Activated CD8-positive, alpha-beta memory T cell treated with anti-CD3 and anti-CD28 coated beads for 4 hours (primary cell): Measurements from ENCODE around the gene AMZ1.

Experiments used
- DNase-seq, 2 donors: peaks; one replicate each; pipeline ENCODE4 v3.0.0-alpha.2; 2020; ENCODE audit warnings: low read depth in 2 of 2

AMZ1 gene

DNA sequence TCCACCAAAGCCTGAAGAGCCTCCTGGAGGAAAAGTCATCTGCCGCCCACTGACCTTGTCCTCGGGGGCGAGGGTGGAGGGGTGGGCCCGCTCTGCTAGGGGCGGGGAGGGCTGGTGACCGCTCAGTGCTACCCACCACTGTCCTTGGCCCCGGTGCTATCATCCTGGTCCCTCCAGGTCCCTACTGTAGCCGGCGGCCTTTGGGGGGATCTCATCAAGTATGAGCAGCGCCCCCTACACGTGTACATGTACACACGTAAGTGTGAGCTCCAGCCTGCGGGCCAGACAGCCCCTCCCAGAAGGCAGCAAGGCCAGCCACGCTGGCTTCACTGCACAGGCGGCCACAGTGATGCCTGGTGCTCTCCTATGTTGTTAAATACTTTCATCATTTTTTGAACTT, 36.7 kb upstream of the AMZ1 start:
- DNase-seq = no peak

DNA sequence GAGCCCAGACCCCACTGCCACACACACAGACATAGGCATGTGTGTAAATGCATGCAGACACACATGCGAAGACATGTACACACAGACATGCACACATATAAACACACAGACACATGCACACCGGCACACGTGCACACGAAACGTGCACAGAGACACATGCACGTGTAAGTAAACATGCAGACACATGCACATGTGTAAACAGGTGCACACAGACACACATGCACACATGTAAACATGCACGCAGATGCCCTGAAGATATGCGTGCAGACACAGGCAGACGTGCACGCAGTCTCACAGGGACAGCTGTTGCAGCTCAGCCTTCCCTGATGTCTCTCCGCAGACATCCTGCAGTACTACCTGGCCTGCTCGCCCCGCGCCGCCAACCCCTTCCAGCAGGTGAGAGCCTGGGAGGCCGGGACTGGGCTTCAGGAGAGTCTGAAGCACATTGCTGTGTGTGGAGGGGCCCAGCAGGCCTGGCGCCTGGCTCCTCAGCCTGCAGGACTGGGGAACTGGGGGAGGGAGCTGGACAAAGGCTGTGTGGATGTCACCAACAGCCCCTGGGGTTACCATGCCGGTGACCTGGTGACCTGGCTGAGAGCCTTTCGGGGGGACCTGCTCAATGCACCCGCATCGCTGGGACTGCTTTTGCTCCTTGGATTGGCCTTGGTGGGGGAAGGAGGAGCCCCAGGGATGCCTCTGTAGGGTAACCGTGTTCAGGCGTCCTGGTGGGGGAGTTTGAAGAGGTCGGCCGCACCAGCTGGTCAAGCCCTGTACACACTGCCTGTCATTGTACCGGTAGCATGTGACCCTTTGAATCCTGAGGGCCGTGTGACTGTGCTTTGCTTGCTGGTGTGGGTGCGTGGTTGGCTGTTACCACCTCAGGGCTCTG, 35.9 kb upstream of the AMZ1 start:
- DNase-seq = no peak

DNA sequence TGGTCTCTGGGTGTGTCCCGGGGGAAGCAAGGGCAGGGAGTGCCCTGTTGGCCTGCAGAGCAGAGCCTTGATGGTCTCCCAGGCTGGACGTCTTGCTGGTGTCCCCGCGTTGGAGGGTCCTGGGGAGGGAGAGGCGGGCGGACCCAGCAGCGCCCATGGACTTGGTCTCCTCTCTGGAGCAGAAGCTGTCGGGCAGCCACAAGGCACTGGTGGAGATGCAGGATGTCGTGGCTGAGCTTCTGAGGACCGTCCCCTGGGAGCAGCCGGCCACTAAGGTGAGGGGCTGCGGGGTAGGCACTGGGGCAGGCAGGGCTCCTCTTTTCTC, 35.3 kb upstream of the AMZ1 start:
- no peak for DNase-seq

DNA sequence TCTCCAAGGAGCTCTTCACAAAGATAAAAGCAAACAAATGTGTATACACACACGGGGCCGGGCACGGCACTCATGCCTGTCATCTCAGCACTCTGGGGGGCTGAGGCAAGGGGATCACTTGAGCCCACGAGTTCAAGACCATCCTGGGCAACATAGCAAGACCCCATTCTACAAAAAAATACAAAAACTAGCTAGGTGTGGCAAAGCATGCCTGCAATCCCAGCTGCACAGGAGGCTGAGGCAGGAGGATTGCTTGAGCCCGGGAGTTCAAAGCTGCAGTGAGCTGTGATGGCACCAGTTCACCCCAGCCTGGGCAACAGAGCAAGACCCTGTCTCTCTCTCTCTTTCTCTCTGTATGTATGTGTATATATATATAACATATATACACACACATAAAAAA, 33.9 kb upstream of the AMZ1 start:
- no peak for DNase-seq

DNA sequence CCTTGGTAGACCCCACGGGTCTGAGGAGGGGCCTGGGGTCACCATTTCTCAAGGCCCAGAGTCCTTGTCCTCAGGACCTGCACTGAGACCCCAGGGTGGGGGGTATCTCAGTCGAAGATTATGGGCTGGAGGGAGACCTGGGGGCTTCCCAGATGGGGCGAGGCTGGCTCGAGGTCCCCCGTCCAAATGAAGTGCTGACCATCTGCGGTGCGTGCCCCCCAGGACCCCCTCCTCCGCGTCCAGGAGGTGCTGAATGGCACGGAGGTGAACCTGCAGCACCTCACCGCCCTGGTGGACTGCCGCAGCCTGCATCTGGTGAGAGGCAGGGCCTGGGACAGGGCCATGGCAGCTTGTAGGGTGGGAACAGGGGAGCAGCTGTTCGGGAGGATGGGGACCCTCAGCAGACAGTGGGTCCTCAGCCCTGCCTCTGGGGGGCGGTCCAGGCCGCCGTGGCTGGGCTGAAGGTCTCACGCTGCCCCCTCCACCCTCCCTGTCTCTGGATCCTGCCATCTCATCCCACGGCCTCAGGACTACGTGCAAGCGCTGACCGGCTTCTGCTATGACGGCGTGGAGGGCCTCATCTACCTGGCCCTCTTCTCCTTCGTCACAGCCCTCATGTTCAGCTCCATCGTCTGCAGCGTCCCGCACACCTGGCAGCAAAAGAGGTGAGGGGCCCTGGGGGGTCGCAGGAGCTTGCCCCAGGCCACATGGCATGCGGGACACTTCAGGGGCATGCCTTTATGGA, 32.0 kb upstream of the AMZ1 start:
- DNase-seq = no peak

DNA sequence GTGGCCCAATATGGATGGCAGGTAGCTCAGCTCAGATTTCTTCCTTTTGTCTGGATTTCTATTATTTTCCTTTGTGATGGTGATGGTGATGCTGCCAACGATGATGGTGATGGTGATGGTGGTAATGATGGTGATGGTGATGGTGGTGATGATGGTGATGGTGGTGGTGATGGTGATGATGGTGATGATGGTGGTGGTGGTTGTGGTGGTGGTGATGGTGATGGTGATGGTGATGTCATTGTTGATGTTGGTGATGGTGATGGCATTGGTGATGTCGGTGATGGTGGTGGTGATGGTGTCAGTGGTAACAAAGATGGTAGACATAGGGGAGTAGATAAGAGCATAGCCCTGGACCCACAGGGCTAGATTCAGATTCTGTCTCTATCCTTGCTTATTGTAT, 30.8 kb upstream of the AMZ1 start:
- no peak for DNase-seq

DNA sequence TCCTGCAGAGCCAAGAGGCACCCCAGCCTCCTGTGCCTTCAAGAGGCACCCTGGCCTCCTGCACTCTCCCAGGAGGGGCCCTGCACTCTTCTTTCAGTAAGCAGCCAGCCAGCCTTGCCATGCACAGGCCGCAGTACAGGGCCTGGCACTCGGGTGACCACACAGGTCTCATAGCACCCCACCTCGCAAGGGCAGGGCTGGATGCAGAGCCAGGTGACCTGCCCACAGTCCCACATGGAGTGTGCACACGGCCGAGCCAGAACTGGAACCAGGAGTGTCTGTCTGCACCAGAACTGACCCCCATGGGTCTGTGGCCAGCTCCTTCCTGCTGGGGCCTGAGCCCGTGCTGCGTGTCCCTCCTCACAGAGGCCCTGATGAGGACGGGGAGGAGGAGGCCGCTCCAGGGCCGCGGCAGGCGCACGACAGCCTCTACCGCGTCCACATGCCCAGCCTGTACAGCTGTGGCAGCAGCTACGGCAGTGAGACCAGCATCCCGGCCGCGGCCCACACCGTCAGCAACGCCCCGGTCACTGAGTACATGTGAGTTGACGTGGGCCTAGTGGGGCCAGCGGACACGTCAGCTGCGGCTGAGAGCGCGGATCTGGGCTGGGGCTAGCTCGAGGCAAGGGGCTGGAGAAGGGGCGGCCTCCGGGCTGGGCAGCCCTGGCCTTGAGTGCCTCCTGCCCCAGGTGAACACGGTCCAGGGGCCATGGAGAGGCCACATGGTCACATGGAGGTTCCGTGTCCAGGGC, 29.9 kb upstream of the AMZ1 start:
- no peak for DNase-seq

DNA sequence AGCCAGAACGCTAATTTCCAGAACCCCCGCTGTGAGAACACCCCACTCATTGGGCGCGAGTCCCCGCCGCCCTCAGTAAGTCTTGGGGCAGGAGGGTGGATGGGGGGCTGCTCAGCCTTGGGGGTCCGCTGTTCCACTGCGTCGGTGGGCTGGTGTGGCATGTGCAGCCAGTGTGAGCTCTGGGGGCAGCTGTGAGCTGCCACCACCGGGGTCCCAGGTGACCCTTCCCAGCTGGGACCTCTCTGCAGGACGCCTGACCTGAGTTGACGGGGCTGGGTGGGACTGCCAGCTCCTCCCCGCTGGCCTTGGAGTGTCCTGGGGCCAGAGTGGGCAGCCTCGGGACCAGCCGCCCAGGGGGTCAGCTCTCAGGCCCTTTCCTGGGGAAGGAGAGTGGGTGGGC, 29.1 kb upstream of the AMZ1 start:
- no peak for DNase-seq

DNA sequence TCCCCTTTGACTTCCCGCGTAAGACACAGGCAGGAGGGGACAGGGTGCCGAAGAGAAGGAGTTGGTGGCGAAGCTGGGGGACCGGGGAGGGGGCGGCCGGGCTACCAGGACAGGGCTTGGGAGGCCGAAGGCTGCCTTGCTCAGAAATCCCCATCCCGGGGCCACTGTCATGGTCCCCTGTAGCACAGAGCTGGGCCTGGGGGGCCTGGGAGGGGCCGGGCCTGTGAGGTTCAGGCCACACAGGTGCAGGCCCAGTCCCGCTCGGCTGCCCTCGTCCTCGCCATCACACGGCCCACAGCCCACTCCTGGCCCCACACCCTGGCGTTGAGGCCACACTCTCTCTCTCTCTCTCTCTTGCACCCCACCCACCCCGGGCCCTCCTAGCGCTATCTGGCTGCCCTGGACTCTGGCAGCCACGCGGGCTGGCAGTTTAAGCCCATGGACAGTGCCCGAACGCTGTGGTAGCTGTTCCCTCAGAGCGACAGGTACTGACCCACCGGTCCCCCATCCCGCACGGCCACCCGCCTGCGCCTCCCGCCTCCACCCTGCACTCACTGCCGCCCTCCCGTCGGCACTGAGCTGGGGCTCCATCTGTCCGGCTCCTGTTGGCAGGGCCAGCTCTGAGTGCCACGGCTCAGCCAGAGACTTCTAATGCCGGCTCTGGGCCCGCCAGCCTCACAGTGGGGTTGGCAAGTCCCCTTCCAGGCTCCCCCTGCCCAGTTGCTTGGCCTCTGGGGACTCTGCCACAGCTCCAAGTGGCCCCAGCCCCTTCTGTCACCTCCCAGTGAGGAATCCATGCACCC, 28.2 kb upstream of the AMZ1 start:
- DNase-seq = no peak

DNA sequence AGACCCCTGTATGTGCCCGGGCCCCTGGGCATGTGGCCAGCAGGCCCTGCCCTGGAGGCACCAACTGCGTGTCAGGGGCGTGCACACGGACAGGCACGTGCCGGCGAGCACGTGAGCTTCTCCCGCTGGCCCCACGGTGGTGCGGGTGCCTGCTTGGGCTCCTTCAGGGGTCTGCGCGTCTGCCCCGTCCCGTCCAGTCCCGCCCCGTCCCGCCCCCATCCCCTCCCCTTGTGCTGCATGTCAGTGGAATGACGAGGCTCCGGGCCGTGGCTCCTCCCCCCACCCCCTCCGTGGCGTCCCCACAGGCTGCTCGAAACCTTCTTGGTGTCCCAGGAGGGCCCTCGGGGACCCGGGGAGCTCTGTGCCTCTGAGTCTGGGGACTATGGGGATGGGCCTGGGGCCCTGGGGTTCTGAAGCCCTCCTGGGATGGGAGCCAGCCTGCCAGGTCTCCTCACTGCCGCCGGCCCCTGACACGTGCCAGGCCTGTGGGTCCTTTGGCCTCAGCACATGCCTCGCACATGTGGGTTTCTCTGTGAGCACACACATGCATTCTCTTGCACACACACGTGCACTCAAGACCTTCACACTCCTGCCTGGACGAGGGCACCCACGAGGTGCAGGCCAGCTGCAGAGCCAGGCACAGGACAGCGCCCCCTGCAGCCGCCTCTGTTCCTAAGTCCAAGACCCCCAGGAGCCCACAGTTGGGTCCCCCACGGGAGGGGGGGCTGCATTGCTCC, 27.5 kb upstream of the AMZ1 start:
- no peak for DNase-seq

DNA sequence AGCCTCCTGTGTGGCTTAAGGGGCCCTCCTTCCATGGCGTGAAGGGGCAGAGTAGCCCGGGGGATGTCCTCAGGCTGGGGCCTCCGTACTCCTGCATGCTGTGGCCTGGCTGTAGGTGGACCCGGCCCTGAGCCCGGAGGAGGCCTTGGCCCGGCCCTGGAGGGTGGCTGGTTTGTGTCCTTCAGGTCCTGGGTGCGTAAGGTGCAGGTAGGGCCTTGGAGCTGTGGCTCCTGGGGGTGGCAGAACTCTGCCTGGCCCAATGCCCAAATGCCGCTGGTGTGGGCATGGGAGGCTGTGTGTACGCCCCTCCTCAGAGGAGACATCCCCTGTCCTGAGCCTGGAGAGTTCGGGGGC, 26.9 kb upstream of the AMZ1 start:
- no peak for DNase-seq

DNA sequence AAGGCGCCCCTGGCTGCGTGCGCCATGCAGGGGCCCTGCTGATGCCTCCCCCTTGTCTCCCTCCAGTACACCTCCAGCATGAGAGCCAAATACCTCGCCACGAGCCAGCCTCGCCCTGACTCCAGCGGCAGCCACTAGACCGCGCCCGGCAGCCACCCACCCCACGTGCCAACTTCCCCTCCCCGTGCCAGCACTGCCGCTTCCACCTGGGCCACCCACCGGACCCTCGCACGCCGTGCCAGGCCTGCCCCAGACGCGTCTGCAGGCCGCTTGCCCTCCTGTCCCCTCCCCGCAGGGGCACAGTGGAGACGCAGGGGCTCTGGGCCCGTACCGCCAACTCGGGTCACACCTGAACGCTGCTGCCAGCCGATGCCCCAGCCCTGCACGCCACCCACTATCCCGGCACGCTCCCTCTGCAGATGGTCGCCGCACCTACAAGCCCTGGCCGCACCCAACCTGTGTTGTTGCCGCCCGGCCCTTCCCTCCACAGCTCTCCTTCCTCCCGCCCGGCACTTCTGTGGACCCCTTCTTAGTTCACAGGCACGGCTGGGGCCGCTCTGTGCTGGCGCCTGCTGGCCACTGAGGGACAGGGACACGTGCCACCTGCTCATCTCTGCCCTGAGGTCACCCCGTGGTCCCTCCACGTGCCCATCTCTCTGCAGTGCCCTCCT, 26.3 kb upstream of the AMZ1 start:
- DNase-seq = no peak

DNA sequence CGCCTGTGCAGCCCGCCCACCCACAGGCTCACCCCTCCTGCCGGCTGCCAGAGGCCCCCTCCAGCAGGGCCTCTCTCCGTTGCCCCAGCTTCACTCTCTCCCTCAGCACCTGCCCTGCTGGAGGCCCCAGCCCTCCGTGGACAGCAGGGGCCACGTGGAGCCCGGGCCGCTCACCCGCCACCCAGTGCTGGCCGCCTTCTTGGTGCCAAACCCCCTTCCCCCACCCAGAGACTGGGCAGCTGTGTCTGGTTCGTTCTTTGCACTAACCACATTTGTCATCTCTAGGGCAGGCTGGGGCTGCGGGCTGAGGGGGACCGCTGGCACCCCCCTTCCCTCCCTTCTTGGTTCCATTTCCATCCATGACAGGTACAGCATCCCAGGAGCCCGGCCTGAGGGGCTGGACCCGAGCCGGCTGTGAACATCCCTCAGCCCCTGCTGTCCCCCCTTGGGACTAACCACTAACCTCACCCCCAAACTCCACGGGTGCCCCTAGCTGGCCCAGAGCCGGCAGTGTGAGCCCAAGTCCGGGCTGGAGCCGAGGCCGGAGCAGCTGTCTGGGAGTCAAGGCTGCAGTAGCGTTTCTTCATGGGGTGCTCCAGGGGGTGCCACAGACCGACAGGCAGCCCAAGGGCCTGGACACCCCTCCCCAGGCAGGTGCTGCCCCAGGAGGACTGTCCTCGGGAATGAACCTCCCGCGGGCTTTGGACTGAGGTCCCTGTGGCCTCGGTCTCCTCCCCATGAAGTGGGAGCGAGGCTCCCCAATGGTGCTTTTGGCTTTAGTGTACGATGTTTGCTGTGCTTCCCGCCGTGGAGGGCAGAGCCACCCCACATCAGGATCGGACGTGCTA, 25.5 kb upstream of the AMZ1 start:
- DNase-seq = no peak

DNA sequence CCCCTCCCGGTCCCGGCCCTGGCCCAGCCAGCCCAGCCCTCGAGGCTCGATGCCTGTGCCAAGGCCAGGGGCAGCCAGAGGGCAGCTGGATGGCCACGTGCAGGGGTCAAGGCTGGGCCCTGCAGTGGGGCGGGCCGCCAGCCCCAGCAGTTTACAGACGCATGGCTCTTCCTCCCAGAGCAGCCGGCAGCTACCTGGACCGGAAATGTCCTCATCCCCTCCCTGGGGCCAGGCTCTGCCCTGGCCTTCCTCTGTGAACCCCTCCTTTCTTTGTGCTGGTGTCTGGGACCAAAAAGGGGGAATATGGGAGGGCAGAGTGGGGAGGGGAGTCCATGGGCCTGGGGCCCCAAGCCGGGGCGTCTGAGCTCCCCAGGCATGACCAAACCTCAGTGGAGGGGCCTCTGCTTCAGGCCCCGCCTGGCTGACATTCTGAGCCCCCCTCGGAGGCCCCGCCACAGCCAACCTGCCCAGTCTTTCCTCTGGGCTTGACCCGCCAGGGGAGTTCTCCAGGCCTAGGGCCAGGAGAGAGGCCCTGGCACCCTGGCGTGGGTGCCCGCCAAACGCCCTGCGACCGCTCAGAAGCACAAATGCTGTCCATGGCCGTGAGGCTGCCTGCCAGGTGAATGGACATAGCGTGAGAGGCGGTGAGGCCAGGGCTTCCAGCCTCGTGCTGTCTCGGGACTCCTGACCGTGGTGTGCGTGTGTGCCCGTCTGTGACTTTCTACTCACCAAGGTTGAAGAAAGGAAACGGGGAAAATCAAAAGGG, 24.7 kb upstream of the AMZ1 start:
- no peak for DNase-seq

DNA sequence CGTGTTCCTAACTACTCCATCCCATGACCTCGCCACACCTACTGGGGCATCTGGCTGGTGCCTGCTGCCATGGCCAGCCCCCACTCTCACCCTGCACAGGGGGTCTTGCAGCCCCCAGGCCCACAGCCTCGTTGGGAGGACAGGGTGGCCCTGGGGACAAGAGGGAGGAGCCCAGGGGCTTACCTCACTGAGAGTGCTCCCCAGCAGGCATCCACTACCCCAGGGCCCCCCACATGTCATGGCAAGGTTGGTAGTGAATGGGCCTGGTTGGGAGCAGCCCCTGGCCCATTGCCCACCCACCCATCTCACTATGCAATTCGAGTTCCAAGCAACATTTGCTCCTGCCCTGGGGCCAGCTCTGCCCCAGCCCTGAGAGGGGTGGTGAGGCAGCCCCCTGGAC, 24.0 kb upstream of the AMZ1 start:
- DNase-seq = no peak

DNA sequence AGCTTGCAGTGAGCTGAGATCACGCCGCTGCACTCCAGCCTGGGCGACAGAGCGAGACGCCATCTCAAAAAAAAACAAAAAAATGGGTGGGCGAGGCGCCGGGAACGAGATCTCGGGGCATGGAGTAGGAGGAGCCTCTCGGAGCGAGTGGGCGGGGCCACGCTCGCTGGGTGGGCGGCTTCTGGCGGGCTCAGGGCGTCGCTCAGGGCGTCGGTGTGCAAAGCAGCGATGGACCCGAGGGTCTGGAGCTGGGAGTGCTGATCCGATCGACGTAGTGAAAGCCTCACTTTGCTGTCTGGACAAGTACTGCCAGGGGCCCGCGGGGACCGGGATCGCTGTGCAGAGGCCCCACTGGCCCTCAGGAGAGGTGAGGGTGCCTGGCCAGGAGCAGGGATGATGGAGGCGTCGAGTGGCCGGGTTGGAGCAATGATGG, 22.6 kb upstream of the AMZ1 start:
- DNase-seq = no peak

DNA sequence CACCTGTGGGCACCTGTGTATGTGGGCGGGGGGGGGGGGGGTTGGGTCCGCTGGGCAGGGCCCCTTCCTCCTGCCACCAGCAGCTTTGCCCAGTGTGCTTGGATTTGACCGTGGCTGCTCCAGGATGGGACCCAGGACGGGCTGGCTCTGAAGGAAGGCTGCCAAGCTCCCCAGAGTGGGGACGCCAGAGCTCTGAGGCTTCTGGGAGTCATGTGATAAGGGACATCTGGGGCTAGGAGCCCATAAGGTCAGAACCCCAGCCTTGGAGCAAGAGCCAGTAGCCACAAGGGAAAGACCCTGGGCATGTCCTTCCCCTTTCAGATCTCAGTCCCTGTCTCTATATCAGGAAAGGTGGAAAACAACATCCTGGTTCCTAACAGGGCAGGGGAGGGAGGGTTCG, 21.8 kb upstream of the AMZ1 start:
- DNase-seq = no peak

DNA sequence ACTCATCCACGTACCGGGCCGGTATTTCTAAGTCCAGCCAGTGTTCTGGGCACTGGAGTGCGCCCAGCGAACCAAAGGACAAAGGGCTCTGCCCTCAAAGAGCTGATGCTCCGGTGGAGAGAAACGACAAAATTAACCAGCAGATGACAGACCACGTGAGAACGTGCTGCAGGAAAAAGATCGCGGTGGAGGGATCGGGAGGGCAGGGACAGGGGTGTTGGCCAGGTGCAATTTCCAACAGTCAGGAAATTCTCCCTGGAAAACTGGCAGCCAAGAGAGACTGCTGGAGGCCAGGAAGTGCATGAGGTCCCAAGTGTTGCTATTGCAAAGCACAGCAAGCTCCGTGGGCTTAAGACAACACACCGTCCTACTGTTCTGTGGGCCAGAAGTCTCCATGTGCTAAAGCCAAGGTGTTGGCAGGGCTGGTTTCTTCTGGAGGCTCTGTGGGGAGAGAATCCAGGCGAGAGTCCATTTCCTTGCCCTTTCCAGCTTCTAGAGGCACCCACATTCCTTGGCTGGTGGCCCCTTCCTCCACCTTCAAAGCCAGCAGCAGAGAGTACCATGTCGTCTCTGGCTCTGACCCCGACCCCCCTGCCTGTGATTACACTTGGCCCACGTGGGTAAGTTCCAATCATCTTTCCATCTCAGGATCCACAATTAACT, 21.3 kb upstream of the AMZ1 start:
- no peak for DNase-seq
